ENCODE data around the gene GDA. TPM values are rescaled to one million over a fixed set of nuclear protein-coding genes. Genes with fewer than 3 reads are reported as not detected.

GDA gene
- total RNA-seq, 1 experiment from 2014 or later: 26.3 TPM

DNA sequence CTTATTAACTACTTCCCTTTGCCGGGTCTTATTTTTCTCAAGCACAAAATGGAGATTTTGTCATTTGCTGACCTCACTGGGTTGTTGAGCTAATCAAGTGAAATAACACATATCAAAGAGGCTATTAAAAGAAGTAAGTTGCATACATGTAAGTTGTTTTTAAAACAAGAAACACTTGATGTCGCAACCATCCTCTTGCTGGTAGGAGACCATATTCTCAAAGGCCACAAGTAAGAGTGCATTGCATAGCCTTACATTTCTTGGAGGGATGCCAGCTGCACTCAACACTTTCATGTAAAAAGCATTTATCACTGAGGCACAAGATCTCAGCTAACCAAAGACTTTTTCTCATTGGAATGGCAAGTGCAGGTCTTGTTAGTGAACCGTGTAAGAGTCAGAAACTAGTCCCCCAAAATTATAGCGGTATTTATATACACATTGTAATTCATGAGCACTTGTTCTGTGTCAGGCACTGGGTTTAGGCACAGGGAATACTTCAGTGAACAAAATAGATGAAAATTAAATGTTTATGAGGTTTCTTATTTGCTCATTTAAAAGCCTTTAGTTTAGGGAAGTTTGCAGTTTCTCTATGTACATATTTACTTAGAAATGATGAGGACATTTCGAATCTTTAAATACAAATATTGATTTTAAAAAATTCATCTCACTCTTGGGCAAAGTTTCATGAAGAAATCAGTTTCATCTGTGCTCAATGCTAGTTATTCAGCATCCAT, 143.8 kb downstream of the GDA start:
- peak; percentile 75 for DNase-seq (ENCODE audit: low read depth)
- in situ Hi-C loops (cut with HindIII; ENCODE audit: low pct_unique_long_range_greater_than_20kb, low sequenced_read_pairs): no loop called here

DNA sequence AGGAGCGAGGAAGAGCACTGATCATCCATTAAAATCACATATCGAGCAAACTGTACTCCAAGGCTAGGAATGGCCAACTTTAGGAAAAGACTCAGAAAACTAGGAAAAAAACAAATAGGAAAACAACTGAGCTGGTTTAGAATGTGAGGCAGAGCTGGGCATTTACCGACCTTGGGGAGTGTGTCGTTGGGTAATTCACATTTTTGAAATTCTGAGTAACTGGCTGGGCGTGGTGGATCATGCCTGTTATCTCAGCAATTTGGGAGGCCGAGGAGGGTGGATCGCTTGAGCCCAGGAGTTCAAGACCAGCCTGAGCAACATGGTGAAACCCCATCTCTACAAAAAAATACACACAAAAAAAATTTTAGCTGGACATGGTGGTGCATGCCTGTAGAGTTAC, 145.7 kb downstream of the GDA start:
- DNase-seq (ENCODE audit: low read depth): no peak
- in situ Hi-C loops (cut with HindIII; ENCODE audit: low pct_unique_long_range_greater_than_20kb, low sequenced_read_pairs): no loop called here

DNA sequence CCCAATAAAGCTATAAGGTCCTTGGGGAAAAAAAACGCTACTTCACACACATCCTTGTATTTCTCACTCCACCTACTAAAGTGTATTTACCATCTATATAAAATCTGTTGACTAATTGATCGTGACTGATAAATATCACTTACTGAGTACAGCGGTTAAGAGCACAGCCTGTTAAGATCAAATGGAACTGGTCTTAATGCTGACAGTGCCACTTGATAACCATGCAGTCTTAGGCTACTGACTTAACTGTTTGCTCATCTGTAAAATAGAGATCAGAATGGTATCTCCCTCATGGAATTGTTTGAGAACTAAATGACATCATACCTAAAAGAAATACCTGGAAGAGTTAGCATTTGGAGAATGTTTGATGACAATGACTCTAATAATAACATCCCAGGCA, 148.3 kb downstream of the GDA start:
- in situ Hi-C loops (cut with HindIII; ENCODE audit: low pct_unique_long_range_greater_than_20kb, low sequenced_read_pairs): no loop called here
- no peak for DNase-seq (ENCODE audit: low read depth)

DNA sequence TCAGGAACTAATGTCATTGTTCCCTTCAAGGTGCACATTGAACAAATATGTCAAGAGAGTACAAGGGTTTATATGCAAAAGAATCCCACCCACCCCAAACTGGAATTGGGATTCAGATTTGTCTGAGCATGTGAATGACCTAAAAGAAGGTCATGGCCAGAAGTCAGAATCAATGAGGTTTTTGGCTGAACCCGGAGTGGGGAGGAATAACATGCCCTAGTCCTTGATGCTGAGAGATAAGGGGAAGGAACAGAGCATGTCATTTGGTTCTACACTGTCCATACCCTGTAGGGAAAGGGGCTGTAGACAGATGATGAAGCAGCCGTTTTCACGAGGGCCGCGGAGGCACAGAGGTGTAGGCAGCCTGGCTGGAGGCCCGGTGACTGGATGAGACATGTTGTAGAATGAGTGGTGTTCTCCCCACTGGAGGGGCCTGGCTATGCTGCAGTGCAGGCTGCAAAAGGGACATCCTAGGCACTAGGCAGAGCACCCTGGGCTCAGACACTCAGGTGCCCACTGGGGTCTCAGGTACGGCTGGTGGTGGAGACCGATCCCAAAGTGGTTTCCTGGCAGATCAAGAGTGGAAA, 149.9 kb downstream of the GDA start:
- DNase-seq (ENCODE audit: low read depth): no peak
- in situ Hi-C loops (cut with HindIII; ENCODE audit: low pct_unique_long_range_greater_than_20kb, low sequenced_read_pairs): no loop called here

DNA sequence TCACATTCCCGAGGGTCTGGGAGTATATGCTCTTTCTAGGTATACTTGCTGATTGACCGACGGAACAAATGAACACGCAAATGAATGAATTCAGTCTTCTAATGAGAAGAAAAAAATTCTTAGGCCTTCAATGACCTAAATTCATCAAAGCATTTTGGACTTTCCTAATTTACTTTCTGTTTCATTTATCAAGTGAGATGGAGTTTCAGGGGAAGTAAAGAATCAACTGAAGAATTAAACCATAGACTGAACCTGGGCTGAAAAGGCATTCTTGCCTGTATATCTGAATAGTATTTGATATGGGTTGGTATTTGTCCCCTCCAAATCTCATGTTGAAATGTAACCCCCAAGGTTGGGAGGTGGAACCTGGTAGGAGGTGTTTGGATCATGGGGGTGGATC, 151.6 kb downstream of the GDA start:
- in situ Hi-C loops (cut with HindIII; ENCODE audit: low pct_unique_long_range_greater_than_20kb, low sequenced_read_pairs): no loop called here
- DNase-seq (ENCODE audit: low read depth): no peak

Other genes with a start within 250 kb of the GDA start
- gene ABHD17B, start 238.2 kb upstream of the GDA start, total RNA-seq (2014; rRNA removed; shearing (Covaris generic); ENCODE audit: low replicate concordance): 14.6 and 28.0 TPM in 2 replicates
- 9.4 and 12.5 TPM in 2 replicates for gene C9orf85, start 237.8 kb upstream of the GDA start, total RNA-seq (2014; rRNA removed; shearing (Covaris generic); ENCODE audit: low replicate concordance)
- 0.78 TPM in 1 of 2 replicates, not detected in the other for gene C9orf57, start 88.8 kb upstream of the GDA start, total RNA-seq (2014; rRNA removed; shearing (Covaris generic); ENCODE audit: low replicate concordance)
- 78.8 and 92.5 TPM in 2 replicates for gene ZFAND5, start 215.8 kb downstream of the GDA start, total RNA-seq (2014; rRNA removed; shearing (Covaris generic); ENCODE audit: low replicate concordance)

Measured in Caki2 (cell line).